Trophoblast cell (in vitro differentiated cells and primary cell): Measurements from ENCODE around the gene PLEKHA7.
A peak's percentile ranks its signal among the peaks of the same experiment; 100 is the strongest.

Experiments used
- DNase-seq, 2 donors: peaks; one replicate each; pipeline ENCODE4 v3.0.0-alpha.2; 2016
- H2AFZ ChIP-seq: 2 replicates; pipeline ENCODE4 v1.6.1; 2013; ENCODE audit warnings: low read length, moderate library complexity, mild to moderate bottlenecking; ENCODE audit not compliant: insufficient read depth, poor library complexity
- H2AK5ac ChIP-seq: 2 replicates; pipeline ENCODE4 v1.6.1; 2013; ENCODE audit warnings: mild to moderate bottlenecking, low read length
- H2BK120ac ChIP-seq: 2 replicates; pipeline ENCODE4 v1.6.1; 2013; ENCODE audit warnings: low read length, mild to moderate bottlenecking, moderate library complexity; ENCODE audit not compliant: insufficient read depth, poor library complexity
- H2BK12ac ChIP-seq: 2 replicates; pipeline ENCODE4 v1.6.1; 2013; ENCODE audit warnings: mild to moderate bottlenecking, low read length, moderate library complexity
- H2BK5ac ChIP-seq: 2 replicates; pipeline ENCODE4 v1.6.1; 2013; ENCODE audit warnings: low read length, low read depth, moderate library complexity, mild to moderate bottlenecking; ENCODE audit not compliant: poor library complexity
- H3K14ac ChIP-seq: 2 replicates; pipeline ENCODE4 v1.6.1; 2013; ENCODE audit warnings: mild to moderate bottlenecking, low read length
- H3K18ac ChIP-seq: 2 replicates; pipeline ENCODE4 v1.6.1; 2013; ENCODE audit warnings: mild to moderate bottlenecking, low read length
- H3K23ac ChIP-seq: 2 replicates; pipeline ENCODE4 v1.6.1; 2013; ENCODE audit warnings: low read length
- H3K27ac ChIP-seq: 2 replicates; pipeline ENCODE4 v1.5.1; 2013; ENCODE audit warnings: low read depth, mild to moderate bottlenecking, inconsistent platforms, low read length, moderate library complexity
- H3K27me3 ChIP-seq: 2 replicates; pipeline ENCODE4 v1.6.1; 2013; ENCODE audit warnings: inconsistent platforms, mild to moderate bottlenecking, low read length, moderate library complexity; ENCODE audit not compliant: insufficient read depth
- H3K36me3 ChIP-seq, 2 experiments: 1 replicate in 1 of 2; 2 replicates in 1 of 2; pipeline ENCODE4 v1.6.1; 2013; ENCODE audit warnings: low read length in 2 of 2, mild to moderate bottlenecking in 2 of 2, moderate library complexity in 1 of 2; ENCODE audit not compliant: insufficient read depth in 2 of 2, control insufficient read depth in 1 of 2
- H3K4ac ChIP-seq: 2 replicates; pipeline ENCODE4 v1.6.1; 2013; ENCODE audit warnings: low read depth, mild to moderate bottlenecking, low read length, moderate library complexity
- H3K4me1 ChIP-seq, 2 experiments: 1 replicate in 1 of 2; 2 replicates in 1 of 2; pipeline ENCODE4 v1.6.1; 2013; ENCODE audit warnings: low read length in 2 of 2, mild to moderate bottlenecking in 2 of 2, moderate library complexity in 1 of 2; ENCODE audit not compliant: insufficient read depth in 2 of 2, control insufficient read depth in 1 of 2
- H3K4me2 ChIP-seq: 2 replicates; pipeline ENCODE4 v1.6.1; 2013; ENCODE audit warnings: inconsistent platforms, mild to moderate bottlenecking, low read length, moderate library complexity
- H3K4me3 ChIP-seq: 2 replicates; pipeline ENCODE4 v1.5.1; 2013; ENCODE audit warnings: mild to moderate bottlenecking, low read depth, low read length, inconsistent platforms
- H3K79me1 ChIP-seq: one replicate; pipeline ENCODE4 v1.6.1; 2013; ENCODE audit warnings: low read length
- H3K79me2 ChIP-seq: 2 replicates; pipeline ENCODE4 v1.6.1; 2013; ENCODE audit warnings: low read length, mild to moderate bottlenecking; ENCODE audit not compliant: control insufficient read depth, insufficient read depth, poor library complexity
- H3K9ac ChIP-seq: 2 replicates; pipeline ENCODE4 v1.6.1; 2013; ENCODE audit warnings: mild to moderate bottlenecking, low read length
- H3K9me3 ChIP-seq: 2 replicates; pipeline ENCODE4 v1.6.1; 2013; ENCODE audit warnings: low read depth, mild to moderate bottlenecking, control low read depth, inconsistent platforms, low read length; ENCODE audit not compliant: insufficient read depth
- H4K12ac ChIP-seq: 2 replicates; pipeline ENCODE4 v1.6.1; 2013; ENCODE audit warnings: low read depth, mild to moderate bottlenecking, low read length, moderate library complexity
- H4K8ac ChIP-seq: 2 replicates; pipeline ENCODE4 v1.6.1; 2013; ENCODE audit warnings: low read depth, mild to moderate bottlenecking, low read length, moderate library complexity
- H4K91ac ChIP-seq: one replicate; pipeline ENCODE4 v1.6.1; 2013; ENCODE audit warnings: low read depth, mild to moderate bottlenecking, low read length, moderate library complexity
- WGBS: extraction: QIAGEN DNeasy Blood & Tissue Kit; methylation state at CpG from one replicate; pipeline ENCODE4 v1.1.7; 2013; ENCODE audit warnings: missing lambda C conversion rate; ENCODE audit not compliant: insufficient read length, insufficient coverage; ENCODE audit errors: extremely low coverage; 5-methylcytosine and 5-hydroxymethylcytosine counted together

PLEKHA7 gene

DNA sequence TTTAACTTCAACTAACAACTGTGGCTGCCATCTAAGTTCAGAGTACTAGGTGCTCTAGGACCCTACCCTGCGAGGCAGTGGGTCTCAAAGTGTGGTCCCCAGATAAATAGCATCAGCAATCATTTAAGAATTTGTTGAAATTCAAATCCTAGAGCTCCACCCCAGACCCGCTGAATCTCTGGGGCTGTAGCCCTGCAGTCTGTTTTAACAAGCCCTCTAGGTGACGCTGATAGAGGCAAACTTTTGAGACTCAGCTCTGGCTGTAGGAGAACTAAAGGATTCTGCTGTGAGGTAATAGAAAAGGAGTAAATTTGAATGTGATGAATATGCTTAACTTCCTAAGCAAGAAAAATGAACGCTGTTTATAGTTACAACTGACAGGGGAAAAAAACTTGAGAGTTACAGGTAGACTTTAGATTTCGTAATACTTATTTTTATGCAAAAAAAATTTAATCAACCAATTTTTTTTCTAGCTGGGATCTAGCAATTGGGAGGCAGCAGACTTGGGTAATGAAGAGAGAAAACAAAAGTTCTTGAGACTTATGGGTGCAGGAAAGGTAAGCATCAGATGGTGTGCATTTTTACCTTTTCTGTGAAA is 270.0 kb downstream of the PLEKHA7 start:
- no peak overlapping the region for H3K27ac ChIP-seq
- H3K23ac ChIP-seq = no peak overlapping the region
- WGBS = no CpG with 5 or more reads among the region's 5 CpGs

DNA sequence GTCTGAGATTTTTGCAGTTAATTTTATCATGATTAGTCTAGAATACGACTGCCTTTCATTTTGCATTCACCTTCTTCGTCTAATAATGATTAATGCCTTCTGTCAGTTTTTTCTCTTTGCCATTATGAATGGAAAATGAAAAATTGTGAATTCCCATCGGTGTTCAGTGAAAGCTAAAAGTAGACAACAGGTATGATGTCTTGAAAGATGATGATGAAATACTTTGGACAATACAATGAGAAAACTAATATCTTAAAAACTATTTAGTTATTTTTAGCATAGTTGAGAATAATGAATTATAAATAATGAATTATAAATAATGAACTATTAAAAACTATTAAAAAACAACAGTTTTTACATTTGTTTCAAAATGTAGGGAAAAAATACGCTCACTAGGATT is 270.7 kb downstream of the PLEKHA7 start:
- H3K27me3 ChIP-seq = no peaks in the 10 kb centered on the region
- H2AFZ ChIP-seq = no peak overlapping the region
- no peak overlapping the region for H3K9ac ChIP-seq
- no peak overlapping the region for H2BK12ac ChIP-seq
- no peak overlapping the region for H2BK120ac ChIP-seq
- H4K91ac ChIP-seq = no peak overlapping the region
- H4K12ac ChIP-seq = no peak overlapping the region
- H3K14ac ChIP-seq = no peak overlapping the region
- no peak overlapping the region for H3K18ac ChIP-seq
- no peak overlapping the region for H3K4ac ChIP-seq
- no peak for DNase-seq
- H3K9me3 ChIP-seq = no peaks in the 10 kb centered on the region
- H3K79me2 ChIP-seq = peaks cover 20% of the 10 kb centered on the region
- no peak overlapping the region for H3K23ac ChIP-seq
- peaks cover 6% of the 10 kb centered on the region for H3K79me1 ChIP-seq
- H3K27ac ChIP-seq = no peak overlapping the region
- H2AK5ac ChIP-seq = no peak overlapping the region
- no peak overlapping the region for H3K4me3 ChIP-seq
- H3K36me3 ChIP-seq = peaks cover 12 to 14% of the 10 kb centered on the region in 2 experiments
- H4K8ac ChIP-seq = no peak overlapping the region
- WGBS = no CpG with 5 or more reads among the region's 4 CpGs
- H3K4me1 ChIP-seq = peaks cover 3 to 6% of the 10 kb centered on the region in 2 experiments
- no peak overlapping the region for H3K4me2 ChIP-seq
- no peak overlapping the region for H2BK5ac ChIP-seq

More for the DNA sequence above, 270.0 kb downstream of the PLEKHA7 start:
- Histone ChIP-seq H3K79me1 (no peaks in the 10 kb centered on the region), H3K14ac (no peak overlapping the region), H2AK5ac (no peak overlapping the region), H3K4me2 (no peak overlapping the region), H4K8ac (no peak overlapping the region), H2BK12ac (no peak overlapping the region), H3K4me3 (no peak overlapping the region), H3K79me2 (peaks cover 12% of the 10 kb centered on the region), H3K9ac (no peak overlapping the region), H4K12ac (no peak overlapping the region), H4K91ac (no peak overlapping the region), H3K18ac (no peak overlapping the region), H3K4ac (peak overlapping the region; percentile 94), H2BK5ac (no peak overlapping the region), H3K4me1 (peaks cover 3 to 6% of the 10 kb centered on the region in 2 experiments), H2BK120ac (no peak overlapping the region), H3K36me3 (peaks cover 13 to 15% of the 10 kb centered on the region in 2 experiments), H3K27me3 (no peaks in the 10 kb centered on the region), H3K9me3 (no peaks in the 10 kb centered on the region), H2AFZ (no peak overlapping the region)
- DNase-seq = no peak

DNA sequence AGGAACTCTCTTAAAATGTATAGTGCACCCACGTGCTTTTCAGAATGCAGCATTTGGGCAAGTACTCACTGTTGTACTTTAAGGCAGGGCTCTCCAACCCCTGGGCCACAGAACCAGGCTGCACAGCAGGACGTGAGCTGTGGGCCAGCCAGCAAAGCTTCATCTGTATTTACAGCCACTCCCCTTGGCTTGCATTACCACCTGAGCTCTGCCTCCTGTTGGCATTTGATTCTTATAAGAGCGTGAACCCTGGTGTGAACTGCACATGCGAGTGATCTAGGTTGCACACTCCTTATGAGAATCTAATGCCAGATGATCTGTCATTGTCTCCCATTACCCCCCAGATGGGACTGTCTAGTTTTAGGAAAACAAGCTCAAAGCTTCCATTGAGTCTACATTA is 272.7 kb downstream of the PLEKHA7 start:
- Histone ChIP-seq H3K23ac (no peak overlapping the region), H2AK5ac (no peak overlapping the region), H4K12ac (no peak overlapping the region), H3K79me1 (peaks cover 8% of the 10 kb centered on the region), H4K8ac (no peak overlapping the region), H3K9me3 (no peaks in the 10 kb centered on the region), H3K27ac (no peak overlapping the region), H2BK120ac (no peak overlapping the region), H2BK5ac (no peak overlapping the region), H2BK12ac (no peak overlapping the region), H3K9ac (no peak overlapping the region), H3K4ac (peak overlapping the region; percentile 46), H3K14ac (no peak overlapping the region), H4K91ac (no peak overlapping the region), H2AFZ (no peak overlapping the region), H3K4me2 (no peak overlapping the region), H3K4me1 (peaks cover 3 to 6% of the 10 kb centered on the region in 2 experiments), H3K36me3 (peaks cover 7 to 8% of the 10 kb centered on the region in 2 experiments), H3K18ac (no peak overlapping the region), H3K27me3 (no peaks in the 10 kb centered on the region), H3K4me3 (no peak overlapping the region), H3K79me2 (peaks cover 20% of the 10 kb centered on the region)
- no CpG with 5 or more reads among the region's 4 CpGs for WGBS
- DNase-seq = no peak

DNA sequence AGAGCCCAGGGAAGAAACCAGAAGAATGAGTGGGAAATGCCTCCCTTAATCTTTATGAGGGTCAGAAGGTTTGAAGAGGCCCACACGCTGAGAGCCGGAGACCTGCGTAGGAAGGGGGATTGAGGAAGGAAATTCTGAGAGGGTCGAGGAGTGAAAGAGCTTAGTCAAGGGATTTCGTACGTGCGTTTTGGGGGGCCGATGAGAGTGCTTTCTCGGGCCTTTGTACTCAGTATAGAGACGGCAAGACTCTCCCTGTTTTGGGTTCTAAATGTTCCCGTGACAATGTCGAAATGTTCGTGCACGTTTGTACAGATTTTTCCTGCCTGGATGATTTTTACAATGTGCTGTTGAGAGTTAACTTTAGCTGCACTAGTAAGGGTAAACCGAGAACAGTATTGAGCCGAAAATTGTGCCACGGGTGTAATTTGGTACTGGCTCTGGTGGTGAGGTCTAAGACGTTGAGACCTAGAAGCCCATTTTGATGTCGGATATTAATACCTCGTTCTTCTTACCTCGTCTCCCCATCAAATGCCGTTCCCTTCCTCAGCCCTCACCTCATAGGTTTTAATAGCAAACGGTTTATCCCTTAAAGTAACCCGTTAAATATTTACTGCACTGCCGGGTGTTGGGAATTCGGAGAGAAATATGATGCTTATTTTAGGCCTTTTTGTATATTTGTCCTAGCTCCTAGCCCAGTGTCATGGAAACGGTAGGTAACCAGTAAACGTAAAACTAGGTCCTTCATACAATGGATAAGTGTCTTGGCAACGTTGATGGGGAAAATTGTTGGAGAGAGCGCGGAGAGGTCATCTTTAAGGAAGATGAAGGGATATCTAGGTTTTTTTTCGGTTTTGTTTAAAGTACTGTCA is 275.0 kb downstream of the PLEKHA7 start:
- no peaks in the 10 kb centered on the region for H3K27me3 ChIP-seq
- no peak overlapping the region for H2BK12ac ChIP-seq
- H3K4ac ChIP-seq = peak overlapping the region; percentile 97
- peak in 1 of 2 donors; percentile 7 for DNase-seq
- H3K18ac ChIP-seq = peak overlapping the region; percentile 88
- H3K27ac ChIP-seq = no peak overlapping the region
- H4K8ac ChIP-seq = peak overlapping the region; percentile 82
- H3K9ac ChIP-seq = peak overlapping the region; percentile 97
- peak overlapping the region; percentile 70 for H3K14ac ChIP-seq
- H2AFZ ChIP-seq = peak overlapping the region; percentile 38
- H3K79me2 ChIP-seq = peaks cover 19% of the 10 kb centered on the region
- peaks cover 3 to 6% of the 10 kb centered on the region in 2 experiments for H3K4me1 ChIP-seq
- no peaks in the 10 kb centered on the region for H3K9me3 ChIP-seq
- WGBS = no CpG with 5 or more reads among the region's 32 CpGs
- H4K12ac ChIP-seq = peak overlapping the region; percentile 88
- peak overlapping the region; percentile 56 for H2BK5ac ChIP-seq
- no peak overlapping the region for H3K23ac ChIP-seq
- H3K4me3 ChIP-seq = peak overlapping the region; percentile 83
- peak overlapping the region; percentile 4 for H2AK5ac ChIP-seq
- peaks cover 6 to 7% of the 10 kb centered on the region in 2 experiments for H3K36me3 ChIP-seq
- H3K4me2 ChIP-seq = peak overlapping the region; percentile 91
- peak overlapping the region; percentile 73 for H2BK120ac ChIP-seq
- H3K79me1 ChIP-seq = peaks cover 8% of the 10 kb centered on the region
- peak overlapping the region; percentile 73 for H4K91ac ChIP-seq
